HEK293 (cell line): ENCODE results near the gene CDH23.

ENCODE experiments used
- CTCF ChIA-PET: fragments of 350-600 bp; formaldehyde crosslinking; extraction: SDS; loops from one replicate; lab custom pipeline; 2021; ENCODE audit warnings: antibody characterized with exemption; lab: Yijun Ruan, JAX
- POLR2A ChIA-PET: fragments of 300-600 bp; formaldehyde crosslinking; extraction: SDS; loops from one replicate; lab custom pipeline; 2020; ENCODE audit warnings: antibody characterized with exemption, inconsistent platforms; lab: Yijun Ruan, JAX
- H3K27ac ChIP-seq: fragments of 200-500 bp; sonication (Bioruptor generic); 2 replicates; pipeline ENCODE4 v1.5.1; 2014; ENCODE audit warnings: low read depth, low read length, control low read depth, inconsistent platforms; ENCODE audit errors: extremely low read depth
- H3K36me3 ChIP-seq, 2 experiments: fragments of 200-500 bp in 1 of 2; sonication (Bioruptor generic) in 1 of 2; 1 replicate in 1 of 2; 2 replicates in 1 of 2; pipeline ENCODE4 v1.5.1; 2014 to 2017; ENCODE audit warnings: inconsistent platforms in 2 of 2, low read length in 2 of 2; ENCODE audit not compliant: control insufficient read depth in 2 of 2, insufficient read depth in 1 of 2
- H3K4me1 ChIP-seq: fragments of 200-500 bp; sonication (Bioruptor generic); 2 replicates; pipeline ENCODE4 v1.5.1; 2014; ENCODE audit warnings: mild to moderate bottlenecking, low read length, inconsistent platforms; ENCODE audit not compliant: control insufficient read depth, insufficient read depth
- H3K4me3 ChIP-seq: 2 replicates; pipeline ENCODE4 v1.5.1; 2011; ENCODE audit warnings: low read depth, mild to moderate bottlenecking, control low read depth, low read length, moderate library complexity
- H3K9me3 ChIP-seq: fragments of 200-500 bp; sonication (Bioruptor generic); 2 replicates; pipeline ENCODE4 v1.5.1; 2014; ENCODE audit warnings: low read depth, low read length, inconsistent platforms; ENCODE audit not compliant: control insufficient read depth, insufficient read depth
- KLF8 ChIP-seq: fragments of 450-650 bp; formaldehyde crosslinking; IDR thresholded peaks from 2 replicates; pipeline ENCODE4 v1.5.1; 2016; ENCODE audit warnings: missing biosample characterization, missing genetic modification characterization
- MZF1 ChIP-seq: fragments of 450-650 bp; formaldehyde crosslinking; IDR thresholded peaks from 2 replicates; pipeline ENCODE4 v1.5.1; 2017; ENCODE audit warnings: missing biosample characterization, missing genetic modification characterization, borderline replicate concordance
- RBAK ChIP-seq: fragments of 450-650 bp; formaldehyde crosslinking; IDR thresholded peaks from 2 replicates; pipeline ENCODE4 v1.5.1; 2016; ENCODE audit warnings: missing biosample characterization, missing genetic modification characterization
- ZBTB17 ChIP-seq: fragments of 450-650 bp; formaldehyde crosslinking; IDR thresholded peaks from 2 replicates; pipeline ENCODE4 v1.5.1; 2016; ENCODE audit warnings: missing biosample characterization, missing genetic modification characterization
- ZBTB20 ChIP-seq: fragments of 450-650 bp; formaldehyde crosslinking; IDR thresholded peaks from 2 replicates; pipeline ENCODE4 v1.5.1; 2016; ENCODE audit warnings: missing biosample characterization, missing genetic modification characterization
- ZBTB21 ChIP-seq: fragments of 450-650 bp; formaldehyde crosslinking; IDR thresholded peaks from 2 replicates; pipeline ENCODE4 v1.5.1; 2017; ENCODE audit warnings: missing biosample characterization, missing genetic modification characterization
- ZBTB6 ChIP-seq: fragments of 450-650 bp; formaldehyde crosslinking; IDR thresholded peaks from 2 replicates; pipeline ENCODE4 v1.5.1; 2017; ENCODE audit warnings: missing biosample characterization, missing genetic modification characterization
- ZNF10 ChIP-seq: fragments of 450-650 bp; formaldehyde crosslinking; IDR thresholded peaks from 2 replicates; pipeline ENCODE4 v1.5.1; 2017; ENCODE audit warnings: missing biosample characterization, missing genetic modification characterization
- ZNF175 ChIP-seq: fragments of 450-650 bp; formaldehyde crosslinking; IDR thresholded peaks from 2 replicates; pipeline ENCODE4 v1.5.1; 2016; ENCODE audit warnings: missing biosample characterization, missing genetic modification characterization
- ZNF184 ChIP-seq: fragments of 450-650 bp; IDR thresholded peaks from 2 replicates; pipeline ENCODE4 v1.5.1; 2018; ENCODE audit warnings: missing biosample characterization, mild to moderate bottlenecking, missing genetic modification characterization
- ZNF280D ChIP-seq: fragments of 450-650 bp; formaldehyde crosslinking; IDR thresholded peaks from 2 replicates; pipeline ENCODE4 v1.5.1; 2016; ENCODE audit warnings: missing biosample characterization, missing genetic modification characterization
- ZNF423 ChIP-seq: fragments of 450-650 bp; formaldehyde crosslinking; IDR thresholded peaks from 2 replicates; pipeline ENCODE4 v1.5.1; 2016; ENCODE audit warnings: missing biosample characterization, missing genetic modification characterization
- ZNF645 ChIP-seq: fragments of 450-650 bp; formaldehyde crosslinking; IDR thresholded peaks from 2 replicates; pipeline ENCODE4; 2016; ENCODE audit warnings: missing biosample characterization, missing genetic modification characterization
- ZNF658 ChIP-seq: fragments of 450-650 bp; formaldehyde crosslinking; IDR thresholded peaks from 2 replicates; pipeline ENCODE4; 2016; ENCODE audit warnings: missing biosample characterization, missing genetic modification characterization
- ZNF664 ChIP-seq: fragments of 450-650 bp; formaldehyde crosslinking; IDR thresholded peaks from 2 replicates; pipeline ENCODE4 v1.5.1; 2016; ENCODE audit warnings: missing biosample characterization, missing genetic modification characterization
- ZNF704 ChIP-seq: fragments of 450-650 bp; formaldehyde crosslinking; IDR thresholded peaks from 2 replicates; pipeline ENCODE4 v1.5.1; 2016; ENCODE audit warnings: missing biosample characterization, missing genetic modification characterization
- ZNF768 ChIP-seq: fragments of 450-650 bp; formaldehyde crosslinking; IDR thresholded peaks from 2 replicates; pipeline ENCODE4 v1.5.1; 2018; ENCODE audit warnings: missing biosample characterization, mild to moderate bottlenecking, missing genetic modification characterization
- ZNF776 ChIP-seq: fragments of 450-650 bp; formaldehyde crosslinking; IDR thresholded peaks from 2 replicates; pipeline ENCODE4 v1.5.0; 2017; ENCODE audit warnings: missing biosample characterization, missing genetic modification characterization, borderline replicate concordance

Gene CDH23

GRCh38 chr10:71442000-71442399 lies 45.3 kb downstream of the CDH23 start:
- ChIA-PET POLR2A (no interaction called here), CTCF (interaction anchor here (0.6 to 1.5 kb wide), 2 partner anchors 9 to 122 kb away, joined by 3 to 5 read pairs; no protein-coding TSS in a partner anchor)
- Histone ChIP-seq H3K9me3 (no peaks in the 10 kb centered on the region), H3K27ac (no peak overlapping the region), H3K36me3 (no peaks in the 10 kb centered on the region), H3K4me1 (no peaks in the 10 kb centered on the region), H3K4me3 (no peak overlapping the region)
- TF ChIP-seq ZNF704 (tag by site-specific recombination): no peak
- 0 out of 2 replicates have a peak, but pooled peaks have one; percentile 42 for TF ChIP-seq ZNF768 (tag by site-specific recombination)

GRCh38 chr10:71442859-71443570 lies 46.3 kb downstream of the CDH23 start:
- POLR2A ChIA-PET: no interaction called here
- CTCF ChIA-PET: interaction anchor here (0.6 kb wide), 1 partner anchor 254 kb away, joined by 3 read pairs; no protein-coding TSS in a partner anchor
- Histone ChIP-seq H3K27ac (no peak overlapping the region), H3K4me1 (no peaks in the 10 kb centered on the region), H3K36me3 (no peaks in the 10 kb centered on the region), H3K9me3 (no peaks in the 10 kb centered on the region), H3K4me3 (no peak overlapping the region)
- TF ChIP-seq ZBTB20: no peak
- TF ChIP-seq ZNF664 (tag by site-specific recombination): no peak
- TF ChIP-seq ZNF175 (tag by site-specific recombination): no peak
- TF ChIP-seq KLF8 (tag by site-specific recombination): no peak
- TF ChIP-seq ZNF184 (tag by site-specific recombination): no peak
- TF ChIP-seq MZF1 (tag by site-specific recombination): no peak
- no peak for TF ChIP-seq RBAK (tag by site-specific recombination)

- TF ChIP-seq ZNF645 (tag by site-specific recombination): no peak
- TF ChIP-seq ZBTB6 (tag by site-specific recombination): no peak
- peak; percentile 84 for TF ChIP-seq ZNF10 (tag by site-specific recombination)
- no peaks in the 10 kb centered on the region for H3K36me3 ChIP-seq
- ChIA-PET POLR2A (no interaction called here), CTCF (interaction anchor here (0.6 kb wide), 1 partner anchor 253 kb away, joined by 3 read pairs; no protein-coding TSS in a partner anchor)
- H3K4me1 ChIP-seq: no peaks in the 10 kb centered on the region
- H3K27ac ChIP-seq: no peak overlapping the region
- H3K4me3 ChIP-seq: no peak overlapping the region
- no peaks in the 10 kb centered on the region for H3K9me3 ChIP-seq
Observed at GRCh38 chr10:71443676-71444075, 47.0 kb downstream of the CDH23 start.

- H3K4me1 ChIP-seq: no peaks in the 10 kb centered on the region
- POLR2A ChIA-PET: no interaction called here
- H3K9me3 ChIP-seq: no peaks in the 10 kb centered on the region
- no peak overlapping the region for H3K4me3 ChIP-seq
- CTCF ChIA-PET: interaction anchor here (0.6 kb wide), 1 partner anchor 14 kb away, joined by 4 read pairs; no protein-coding TSS in a partner anchor
- H3K36me3 ChIP-seq: no peaks in the 10 kb centered on the region
- no peak overlapping the region for H3K27ac ChIP-seq
- no peak for TF ChIP-seq ZNF776
- TF ChIP-seq ZNF423: no peak
- no peak for TF ChIP-seq ZNF280D (tag by site-specific recombination)
- TF ChIP-seq ZNF658: no peak
- no peak for TF ChIP-seq ZNF645 (tag by site-specific recombination)
- TF ChIP-seq ZBTB17 (tag by site-specific recombination): no peak
- TF ChIP-seq ZBTB21 (tag by site-specific recombination): no peak
Observed at GRCh38 chr10:71444284-71445054, 47.7 kb downstream of the CDH23 start.
